Tibial artery (tissue), 4 donors: ENCODE data around the gene PKDCC.

Source experiments
- DNase-seq, 2 donors: peaks; one replicate each; pipeline ENCODE4 v3.0.0-alpha.2; 2019
- H3K27ac ChIP-seq, 2 donors: fragments of 200-600 bp; sonication (generic) in 1 of 2; 1 replicate in 1 of 2; 2 replicates in 1 of 2; pipeline ENCODE4 v1.5.1; 2018 to 2019; ENCODE audit warnings: mild to moderate bottlenecking in 1 of 2
- H3K27me3 ChIP-seq, 2 donors: fragments of 200-600 bp; sonication (generic) in 1 of 2; one replicate each; pipeline versions ENCODE4 v1.5.1 to v1.6.0; 2016 to 2019
- H3K36me3 ChIP-seq, 3 donors: fragments of 200-600 bp; sonication (generic) in 2 of 3; one replicate each; pipeline ENCODE4 v1.5.1; 2016 to 2019; ENCODE audit warnings: mild to moderate bottlenecking in 2 of 3
- H3K4me1 ChIP-seq, 4 donors: fragments of 200-600 bp; sonication (generic) in 2 of 4; 1 replicate in 3 of 4; 2 replicates in 1 of 4; pipeline ENCODE4 v1.5.1; 2016 to 2019
- H3K4me3 ChIP-seq, 2 donors: fragments of 200-600 bp; sonication (generic) in 1 of 2; 1 replicate in 1 of 2; 2 replicates in 1 of 2; pipeline ENCODE4 v1.5.1; 2018 to 2019; ENCODE audit warnings: mild to moderate bottlenecking in 2 of 2
- H3K9me3 ChIP-seq, 3 donors: fragments of 200-600 bp; sonication (generic) in 1 of 3; one replicate each; pipeline ENCODE4 v1.5.1; 2016 to 2019
- intact Hi-C: fragments of 100-400 bp; cut with DNase I; formaldehyde crosslinking; loops from one replicate; pipeline ENCODE4 v1.15.0; 2023; ENCODE audit warnings: low total_unique reads
- TF ChIP-seq, protein P1 (sequence below), 2 experiments: fragments of 200-600 bp in 1 of 2; fragments of 450-650 bp in 1 of 2; IDR thresholded peaks; one replicate each; pipeline ENCODE4 v1.5.1; 2017 to 2019; ENCODE audit warnings: antibody characterized with exemption in 2 of 2, mild to moderate bottlenecking in 1 of 2, moderate library complexity in 1 of 2

PKDCC gene

DNA sequence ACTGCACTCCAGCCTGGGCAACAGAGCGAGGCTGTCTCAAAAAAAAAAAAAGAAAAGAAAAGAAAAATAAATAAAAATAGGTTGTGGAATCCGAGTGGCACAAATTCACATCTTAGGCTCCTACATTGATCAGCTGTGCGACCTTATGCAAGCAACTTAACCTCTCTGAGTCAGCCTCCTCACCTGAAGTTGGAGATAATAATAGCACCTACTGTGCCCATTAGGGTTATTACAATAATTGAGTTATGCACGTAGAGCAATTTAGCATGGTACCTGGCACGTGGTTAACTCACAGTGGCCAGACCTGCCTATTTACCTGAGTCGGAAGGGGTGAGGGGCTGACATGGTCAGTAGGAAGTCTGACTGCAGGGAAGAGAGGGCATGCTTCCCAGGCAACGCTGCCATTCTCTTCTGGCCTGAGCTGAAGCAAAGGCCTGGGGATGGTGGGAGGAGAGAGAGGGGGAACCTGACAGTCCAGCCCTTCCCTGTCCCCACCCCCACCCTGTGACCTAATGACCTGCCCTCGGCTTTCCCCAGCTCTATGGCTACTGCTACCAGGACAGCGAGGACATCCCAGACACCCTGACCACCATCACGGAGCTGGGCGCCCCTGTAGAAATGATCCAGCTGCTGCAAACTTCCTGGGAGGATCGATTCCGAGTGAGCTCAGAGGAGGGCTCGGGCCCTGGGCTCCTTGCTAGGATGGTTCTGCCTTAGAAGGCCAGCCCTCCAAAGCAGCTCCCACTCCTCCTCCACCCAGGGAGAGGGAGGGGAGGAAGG, 5.1 kb downstream of the PKDCC start:
- intact Hi-C loops: no loop called here
- Histone ChIP-seq H3K4me1 (peaks cover 26 to 76% (median 55%) of the 10 kb centered on the region in 4 donors), H3K27ac (peak overlapping the region; percentile 86 to 97), H3K9me3 (no peaks in the 10 kb centered on the region), H3K27me3 (no peaks in the 10 kb centered on the region), H3K36me3 (peaks cover 30 to 32% (median 31%) of the 10 kb centered on the region in 3 donors), H3K4me3 (peak overlapping the region; percentile 25 to 94)
- TF ChIP-seq, protein P1, sequence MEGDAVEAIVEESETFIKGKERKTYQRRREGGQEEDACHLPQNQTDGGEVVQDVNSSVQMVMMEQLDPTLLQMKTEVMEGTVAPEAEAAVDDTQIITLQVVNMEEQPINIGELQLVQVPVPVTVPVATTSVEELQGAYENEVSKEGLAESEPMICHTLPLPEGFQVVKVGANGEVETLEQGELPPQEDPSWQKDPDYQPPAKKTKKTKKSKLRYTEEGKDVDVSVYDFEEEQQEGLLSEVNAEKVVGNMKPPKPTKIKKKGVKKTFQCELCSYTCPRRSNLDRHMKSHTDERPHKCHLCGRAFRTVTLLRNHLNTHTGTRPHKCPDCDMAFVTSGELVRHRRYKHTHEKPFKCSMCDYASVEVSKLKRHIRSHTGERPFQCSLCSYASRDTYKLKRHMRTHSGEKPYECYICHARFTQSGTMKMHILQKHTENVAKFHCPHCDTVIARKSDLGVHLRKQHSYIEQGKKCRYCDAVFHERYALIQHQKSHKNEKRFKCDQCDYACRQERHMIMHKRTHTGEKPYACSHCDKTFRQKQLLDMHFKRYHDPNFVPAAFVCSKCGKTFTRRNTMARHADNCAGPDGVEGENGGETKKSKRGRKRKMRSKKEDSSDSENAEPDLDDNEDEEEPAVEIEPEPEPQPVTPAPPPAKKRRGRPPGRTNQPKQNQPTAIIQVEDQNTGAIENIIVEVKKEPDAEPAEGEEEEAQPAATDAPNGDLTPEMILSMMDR (IDR thresholded peaks at IDR 0.05): no peak
- DNase-seq: peak in 1 of 2 donors; percentile 88

DNA sequence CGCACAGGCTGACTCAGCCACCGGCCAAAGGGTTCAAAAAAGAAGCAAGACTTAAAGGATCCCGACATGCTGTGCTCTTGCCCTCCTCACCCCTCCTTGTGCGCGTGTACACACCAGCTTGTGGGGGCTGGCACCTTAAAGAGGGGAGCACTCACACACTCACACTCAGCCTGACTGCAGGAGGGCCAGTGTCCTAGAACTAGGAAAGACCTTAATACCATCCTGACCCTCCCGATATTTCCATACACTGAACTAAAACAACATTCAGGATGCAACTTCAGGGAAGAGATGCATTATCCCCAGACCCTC, 5.6 kb downstream of the PKDCC start:
- peaks cover 26 to 80% (median 55%) of the 10 kb centered on the region in 4 donors for H3K4me1 ChIP-seq
- intact Hi-C loops: no loop called here
- H3K27me3 ChIP-seq: no peaks in the 10 kb centered on the region
- TF ChIP-seq, protein P1 (IDR thresholded peaks at IDR 0.05): no peak
- no peak for DNase-seq
- H3K9me3 ChIP-seq: no peaks in the 10 kb centered on the region
- peak overlapping the region; percentile 86 to 97 for H3K27ac ChIP-seq
- H3K4me3 ChIP-seq: peak overlapping the region; percentile 8 to 94
- peaks cover 35 to 38% (median 36%) of the 10 kb centered on the region in 3 donors for H3K36me3 ChIP-seq

DNA sequence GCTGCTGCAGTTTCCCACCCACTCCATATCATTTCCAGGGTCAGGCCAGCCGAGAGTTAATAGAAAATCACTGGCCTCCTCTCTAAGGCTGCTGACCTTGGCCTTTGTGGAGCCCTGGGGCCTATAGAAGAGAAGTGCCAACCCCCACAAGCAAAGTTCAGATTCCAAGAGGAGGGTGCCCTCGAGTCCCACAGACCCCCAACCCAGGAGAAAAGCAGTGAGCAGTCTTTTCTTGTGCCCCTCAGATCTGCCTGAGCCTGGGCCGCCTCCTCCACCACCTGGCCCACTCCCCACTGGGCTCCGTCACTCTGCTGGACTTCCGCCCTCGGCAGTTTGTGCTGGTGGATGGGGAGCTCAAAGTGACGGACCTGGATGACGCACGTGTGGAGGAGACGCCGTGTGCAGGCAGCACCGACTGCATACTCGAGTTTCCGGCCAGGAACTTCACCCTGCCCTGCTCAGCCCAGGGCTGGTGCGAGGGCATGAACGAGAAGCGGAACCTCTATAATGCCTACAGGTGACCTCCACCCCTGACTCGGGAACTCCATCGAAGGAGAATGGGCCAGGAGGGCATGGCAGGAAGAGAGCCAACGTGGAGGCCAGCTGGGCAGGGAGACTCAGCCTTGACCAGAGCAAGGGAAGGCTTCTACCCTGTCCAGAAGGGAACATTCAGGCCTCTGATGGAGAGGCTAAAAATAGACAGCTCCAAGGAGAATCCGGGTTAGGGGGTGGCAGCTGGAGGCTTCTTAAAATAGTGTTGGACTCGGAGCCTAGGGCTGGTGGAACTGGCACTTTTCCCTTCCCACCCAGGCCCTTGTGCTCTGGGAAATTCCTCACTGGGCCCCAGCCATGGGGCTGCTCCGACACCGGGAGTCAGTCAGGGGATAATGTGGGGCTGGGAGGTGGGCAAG, 6.2 kb downstream of the PKDCC start:
- Histone ChIP-seq H3K4me3 (peak overlapping the region in 1 of 2 donors; percentile 15), H3K27ac (peak overlapping the region; percentile 86 to 97), H3K27me3 (no peaks in the 10 kb centered on the region), H3K9me3 (no peaks in the 10 kb centered on the region), H3K4me1 (peaks cover 26 to 80% (median 55%) of the 10 kb centered on the region in 4 donors), H3K36me3 (peaks cover 41 to 44% (median 42%) of the 10 kb centered on the region in 3 donors)
- intact Hi-C loops: no loop called here
- TF ChIP-seq, protein P1 (IDR thresholded peaks at IDR 0.05): no peak
- peak; percentile 71 to 93 for DNase-seq

DNA sequence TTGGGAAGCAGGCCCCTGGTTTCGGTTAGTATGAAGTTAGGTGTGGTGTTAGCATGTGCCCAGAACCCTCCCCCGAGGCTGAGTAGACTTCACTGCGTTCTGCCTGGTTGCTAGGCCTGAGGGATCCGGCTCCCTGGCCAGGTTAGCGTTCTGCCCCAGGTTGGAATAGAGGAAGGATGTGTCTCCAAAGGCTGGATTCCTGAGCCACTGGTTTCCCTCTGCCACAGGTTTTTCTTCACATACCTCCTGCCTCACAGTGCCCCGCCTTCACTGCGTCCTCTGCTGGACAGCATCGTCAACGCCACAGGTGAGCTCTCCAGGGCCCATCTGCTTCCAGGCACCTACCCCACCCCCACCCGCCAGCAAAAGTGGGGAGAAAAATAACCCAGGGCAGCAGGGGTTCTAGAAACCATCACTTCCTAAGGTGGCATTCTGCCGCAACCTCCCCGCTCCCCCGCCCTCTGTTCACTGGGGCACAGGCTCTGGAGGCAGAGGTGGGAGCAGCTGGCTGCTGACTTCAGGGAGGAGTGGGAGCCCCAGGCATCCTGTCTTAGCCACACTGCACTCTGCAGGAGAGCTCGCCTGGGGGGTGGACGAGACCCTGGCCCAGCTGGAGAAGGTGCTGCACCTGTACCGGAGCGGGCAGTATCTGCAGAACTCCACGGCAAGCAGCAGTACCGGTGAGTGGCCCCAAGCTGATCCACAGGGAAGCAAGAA, 7.1 kb downstream of the PKDCC start:
- no peaks in the 10 kb centered on the region for H3K27me3 ChIP-seq
- peaks cover 46 to 52% (median 47%) of the 10 kb centered on the region in 3 donors for H3K36me3 ChIP-seq
- DNase-seq: no peak
- peak overlapping the region in 1 of 2 donors; percentile 15 for H3K4me3 ChIP-seq
- peaks cover 26 to 88% (median 60%) of the 10 kb centered on the region in 4 donors for H3K4me1 ChIP-seq
- peak overlapping the region; percentile 86 to 97 for H3K27ac ChIP-seq
- intact Hi-C loops: no loop called here
- TF ChIP-seq, protein P1 (IDR thresholded peaks at IDR 0.05): no peak
- H3K9me3 ChIP-seq: no peaks in the 10 kb centered on the region
